DOHH2 (cell line): ENCODE data around the gene CSTB.

Source experiments
- H3F3A ChIP-seq: fragments of 200-600 bp; sonication (generic), shearing (Covaris generic); 2 replicates; pipeline ENCODE4 v1.6.0; 2016; ENCODE audit warnings: antibody characterized with exemption, mild to moderate bottlenecking; ENCODE audit not compliant: control insufficient read depth, insufficient read depth
- H3K27ac ChIP-seq: fragments of 200-600 bp; sonication (generic); 2 replicates; pipeline ENCODE4 v1.5.1; 2014; ENCODE audit warnings: low read depth, mild to moderate bottlenecking, low read length, moderate library complexity
- H3K27me3 ChIP-seq: fragments of 200-600 bp; sonication (generic); 2 replicates; pipeline ENCODE4 v1.6.1; 2014; ENCODE audit warnings: mild to moderate bottlenecking, low read length, mixed read lengths; ENCODE audit not compliant: control insufficient read depth
- H3K36me3 ChIP-seq: fragments of 200-600 bp; sonication (generic); 2 replicates; pipeline ENCODE4 v1.6.1; 2014; ENCODE audit warnings: mild to moderate bottlenecking, low read length, moderate library complexity, mixed read lengths; ENCODE audit not compliant: control insufficient read depth
- H3K4me1 ChIP-seq: fragments of 200-600 bp; sonication (generic); 2 replicates; pipeline ENCODE4 v1.6.1; 2014; ENCODE audit warnings: mild to moderate bottlenecking, low read length, mixed read lengths; ENCODE audit not compliant: control insufficient read depth
- H3K4me2 ChIP-seq: fragments of 200-600 bp; sonication (generic); 2 replicates; pipeline ENCODE4 v1.6.0; 2014; ENCODE audit warnings: mild to moderate bottlenecking, low read length, moderate library complexity
- H3K4me3 ChIP-seq: fragments of 200-600 bp; sonication (generic); 2 replicates; pipeline ENCODE4 v1.5.1; 2014; ENCODE audit warnings: mild to moderate bottlenecking, low read length, mixed read lengths
- H3K79me2 ChIP-seq: fragments of 200-600 bp; sonication (generic); 2 replicates; pipeline ENCODE4 v1.6.1; 2014; ENCODE audit warnings: mild to moderate bottlenecking, low read length, mixed read lengths; ENCODE audit not compliant: control insufficient read depth
- H3K9me2 ChIP-seq: fragments of 200-600 bp; sonication (generic); replicated peaks from 2 replicates; pipeline ENCODE4 v1.6.1; 2014; ENCODE audit warnings: mild to moderate bottlenecking, low read length, mixed read lengths; ENCODE audit not compliant: control insufficient read depth
- H3K9me3 ChIP-seq: fragments of 200-600 bp; sonication (generic); 2 replicates; pipeline ENCODE4 v1.6.1; 2014; ENCODE audit warnings: antibody characterized with exemption, low read length, mixed read lengths; ENCODE audit not compliant: control insufficient read depth, insufficient read depth
- H4K20me1 ChIP-seq: fragments of 200-600 bp; sonication (generic); 2 replicates; pipeline ENCODE4 v1.6.0; 2014; ENCODE audit warnings: low read depth, mild to moderate bottlenecking, antibody characterized with exemption, low read length, moderate library complexity; ENCODE audit not compliant: control insufficient read depth, insufficient read depth
- CTCF ChIP-seq: fragments of 200-600 bp; sonication (generic); IDR thresholded peaks from one replicate; pipeline ENCODE4 v1.5.1; 2014; ENCODE audit warnings: antibody characterized with exemption, mild to moderate bottlenecking, low read depth, low read length; ENCODE audit not compliant: poor library complexity, severe bottlenecking
- EZH2phosphoT487 ChIP-seq: fragments of 200-600 bp; sonication (generic); IDR thresholded peaks from 2 replicates; pipeline ENCODE4 v1.6.1; 2017; ENCODE audit warnings: borderline replicate concordance, mild to moderate bottlenecking, antibody characterized with exemption, low read length, moderate library complexity, mixed read lengths

CSTB gene

GRCh38 chr21:43805275-43805800, 29.2 kb upstream of the CSTB start:
- peak overlapping the region; percentile 77 for H3K4me2 ChIP-seq
- H3K9me3 ChIP-seq, result no peaks in the 10 kb centered on the region
- peaks cover 19% of the 10 kb centered on the region for H3F3A ChIP-seq
- peaks cover 40% of the 10 kb centered on the region for H3K79me2 ChIP-seq
- H4K20me1 ChIP-seq, result no peaks in the 10 kb centered on the region
- H3K27me3 ChIP-seq, result no peaks in the 10 kb centered on the region
- peaks cover 73% of the 10 kb centered on the region for H3K4me1 ChIP-seq
- TF ChIP-seq CTCF, result no peak
- TF ChIP-seq EZH2phosphoT487, result no peak
- peak overlapping the region; percentile 90 for H3K27ac ChIP-seq
- H3K4me3 ChIP-seq, result peak overlapping the region; percentile 58
- peaks cover 71% of the 10 kb centered on the region for H3K36me3 ChIP-seq
- H3K9me2 ChIP-seq, result no peaks in the 10 kb centered on the region

DNA sequence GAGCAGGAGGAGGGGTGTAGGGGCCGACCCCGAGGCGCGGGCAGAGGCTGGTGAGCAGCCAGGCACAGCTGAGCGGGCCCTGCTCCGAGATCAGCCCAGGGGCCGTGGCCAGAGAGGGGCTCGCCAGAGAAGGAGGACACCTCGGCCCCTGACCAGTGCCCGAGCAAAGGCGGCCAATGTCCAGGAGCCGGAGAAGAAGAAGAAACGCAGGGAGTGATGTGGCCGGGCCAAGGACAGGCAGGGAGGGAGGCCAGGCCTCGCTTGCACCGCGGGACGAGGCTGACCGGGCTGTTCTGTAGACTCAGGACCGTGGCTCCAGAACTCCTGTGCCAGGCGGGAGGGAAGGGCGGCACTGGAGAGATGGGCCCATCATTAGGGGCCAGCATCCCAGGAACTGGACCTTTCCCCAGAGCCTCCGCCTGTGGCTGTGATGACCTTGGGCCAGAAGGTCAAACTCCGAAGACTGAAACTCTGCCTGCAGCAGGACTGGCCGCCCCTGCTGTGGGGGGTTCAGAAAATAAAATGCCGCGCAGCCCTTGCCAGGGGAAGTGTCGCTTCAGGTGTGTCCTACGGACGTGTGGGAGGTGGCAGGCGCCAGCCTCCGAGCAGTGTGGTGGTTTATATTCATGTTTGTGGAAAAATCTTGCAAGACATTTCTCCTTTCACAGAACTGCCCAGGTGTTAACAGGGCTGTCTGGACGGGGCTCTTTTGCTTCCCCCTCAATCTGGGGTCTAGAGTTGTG, 27.6 kb upstream of the CSTB start:
- H3K27ac ChIP-seq, result peak overlapping the region; percentile 90; the same call in 1 of the 2 replicates
- no peaks in the 10 kb centered on the region for H3K9me3 ChIP-seq
- no peak for TF ChIP-seq EZH2phosphoT487
- no peak for TF ChIP-seq CTCF
- peaks cover 15% of the 10 kb centered on the region for H3F3A ChIP-seq
- H3K4me3 ChIP-seq, result no peak overlapping the region
- H3K36me3 ChIP-seq, result peaks cover 84% of the 10 kb centered on the region
- H3K27me3 ChIP-seq, result no peaks in the 10 kb centered on the region
- H3K9me2 ChIP-seq, result no peaks in the 10 kb centered on the region
- peaks cover 57% of the 10 kb centered on the region for H3K4me1 ChIP-seq
- peaks cover 28% of the 10 kb centered on the region for H3K79me2 ChIP-seq
- no peaks in the 10 kb centered on the region for H4K20me1 ChIP-seq
- H3K4me2 ChIP-seq, result 0 out of 2 replicates have a peak overlapping the region, but pooled peaks have one; percentile 77

- Histone ChIP-seq H3K79me2 (peaks cover 19% of the 10 kb centered on the region), H3K27ac (no peak overlapping the region), H3K9me3 (no peaks in the 10 kb centered on the region), H3K4me3 (no peak overlapping the region), H3K4me1 (peaks cover 48% of the 10 kb centered on the region), H4K20me1 (no peaks in the 10 kb centered on the region), H3K36me3 (peaks cover 92% of the 10 kb centered on the region), H3K9me2 (no peaks in the 10 kb centered on the region), H3K27me3 (no peaks in the 10 kb centered on the region), H3K4me2 (no peak overlapping the region), H3F3A (peaks cover 15% of the 10 kb centered on the region)
- TF ChIP-seq CTCF (no peak), EZH2phosphoT487 (no peak)
These were observed 26.7 kb upstream of the CSTB start for GRCh38 chr21:43802713-43803313.
